ENCODE data around the gene SLFN14.
A peak's percentile ranks its signal among the peaks of the same experiment; 100 is the strongest.
"Not testable (repeated sequence)": the region's sequence is repeated elsewhere in the genome, so short reads cannot be mapped to it uniquely, and the experiment has no call there.

Gene SLFN14

DNA sequence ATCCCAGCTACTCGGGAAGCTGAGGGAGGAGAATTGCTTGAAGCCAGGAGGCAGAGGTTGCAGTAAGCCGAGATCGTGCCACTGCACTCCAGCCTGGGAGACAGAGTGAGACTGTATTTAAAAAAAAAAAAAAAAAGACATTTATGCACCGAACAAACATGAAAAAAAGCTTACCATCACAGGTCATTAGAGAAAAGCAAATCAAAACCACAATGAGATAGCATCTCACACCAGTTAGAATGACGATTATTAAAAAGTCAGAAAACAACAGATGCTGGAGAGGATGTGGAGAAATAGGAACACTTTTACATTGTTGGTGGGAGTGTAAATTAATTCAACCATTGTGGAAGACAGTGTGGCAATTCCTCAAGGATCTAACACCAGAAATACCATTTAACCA lies 42.2 kb downstream of the SLFN14 start:
- ATAC-seq, DNase-seq, H3K27me3 Mint-ChIP-seq, H3K9me3 Mint-ChIP-seq, H3K27ac Mint-ChIP-seq: not testable (repeated sequence)
- H3K4me1 Mint-ChIP-seq: peaks cover 92% of the 10 kb centered on the region
- peak overlapping the region; percentile 44 to 57 for H3K4me3 Mint-ChIP-seq

DNA sequence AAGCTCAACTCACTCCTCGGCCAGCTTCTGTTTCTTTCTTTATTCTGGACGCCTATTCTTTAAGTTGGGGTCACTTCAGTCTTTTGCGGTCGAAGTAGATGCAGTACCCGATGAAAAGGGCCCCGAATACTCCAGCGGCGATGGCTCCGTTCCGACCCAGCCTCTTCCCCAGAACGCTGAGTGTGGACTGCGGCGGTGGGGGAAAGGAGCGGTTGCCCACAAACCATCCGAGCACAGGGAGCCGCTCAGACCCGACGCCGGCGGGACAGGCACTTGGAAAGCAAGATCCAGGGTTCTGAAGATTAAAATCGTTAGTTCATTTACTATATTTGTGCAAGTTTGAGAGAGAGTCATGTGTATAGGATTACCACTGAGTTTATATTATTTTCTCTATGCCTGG lies 45.6 kb downstream of the SLFN14 start:
- no peak overlapping the region for H3K27ac Mint-ChIP-seq
- no peak for ATAC-seq
- no peaks in the 10 kb centered on the region for H3K27me3 Mint-ChIP-seq
- peaks cover 81% of the 10 kb centered on the region for H3K4me1 Mint-ChIP-seq
- no peaks in the 10 kb centered on the region for H3K9me3 Mint-ChIP-seq
- DNase-seq: no peak
- peak overlapping the region in 1 of 2 donors; percentile 5 for H3K4me3 Mint-ChIP-seq

- Mint-ChIP-seq H3K9me3 (no peaks in the 10 kb centered on the region), H3K27ac (no peak overlapping the region), H3K4me3 (no peak overlapping the region), H3K27me3 (no peaks in the 10 kb centered on the region), H3K4me1 (peaks cover 81% of the 10 kb centered on the region)
- no peak for ATAC-seq
- no peak for DNase-seq
Measured at GRCh38 chr17:35514564-35514963, 46.1 kb downstream of the SLFN14 start.
